Measurements from ENCODE around the gene ATG4B. TPM values are rescaled to one million over a fixed set of nuclear protein-coding genes. Genes with fewer than 3 reads are reported as not detected.
"Not testable (repeated sequence)": the region's sequence is repeated elsewhere in the genome, so short reads cannot be mapped to it uniquely, and the experiment has no call there.

The ATG4B gene
- total RNA-seq, 1 experiment from 2014 or later = 111 TPM

DNA sequence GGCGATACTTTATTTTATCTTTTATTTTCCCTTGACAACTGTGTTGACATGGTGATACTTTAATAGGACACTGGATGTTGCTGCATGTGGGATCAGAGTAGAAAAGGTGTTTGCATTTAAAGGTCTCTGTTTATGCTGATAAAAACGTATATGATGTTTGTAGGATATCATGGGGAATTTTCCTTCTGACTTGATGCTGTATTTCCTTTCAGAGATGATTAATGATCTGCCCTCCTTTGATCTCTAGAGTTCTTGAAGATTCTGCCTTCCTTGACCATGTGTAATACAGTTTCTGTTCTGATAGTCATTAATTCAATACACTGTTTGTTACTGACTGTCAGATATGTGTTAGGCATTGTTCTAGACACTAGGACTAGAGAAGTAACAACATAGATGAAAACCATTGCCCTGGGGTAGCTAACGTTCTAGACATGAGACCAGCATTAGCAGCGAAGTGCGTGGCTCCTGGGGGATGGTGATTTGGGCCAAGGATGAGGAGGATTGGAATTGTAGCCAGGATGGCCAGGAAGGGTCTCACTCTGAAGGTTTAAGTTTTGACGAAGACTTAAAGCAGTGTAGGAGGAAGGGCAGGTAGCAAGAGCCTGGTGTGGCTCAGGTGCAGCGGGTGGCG lies 2.8 kb downstream of the ATG4B start:
- DNase-seq (ENCODE audit: low spot score) = no peak

GRCh38 chr2:241641631-241642030 lies 4.1 kb downstream of the ATG4B start:
- no peak for DNase-seq (ENCODE audit: low spot score)

DNA sequence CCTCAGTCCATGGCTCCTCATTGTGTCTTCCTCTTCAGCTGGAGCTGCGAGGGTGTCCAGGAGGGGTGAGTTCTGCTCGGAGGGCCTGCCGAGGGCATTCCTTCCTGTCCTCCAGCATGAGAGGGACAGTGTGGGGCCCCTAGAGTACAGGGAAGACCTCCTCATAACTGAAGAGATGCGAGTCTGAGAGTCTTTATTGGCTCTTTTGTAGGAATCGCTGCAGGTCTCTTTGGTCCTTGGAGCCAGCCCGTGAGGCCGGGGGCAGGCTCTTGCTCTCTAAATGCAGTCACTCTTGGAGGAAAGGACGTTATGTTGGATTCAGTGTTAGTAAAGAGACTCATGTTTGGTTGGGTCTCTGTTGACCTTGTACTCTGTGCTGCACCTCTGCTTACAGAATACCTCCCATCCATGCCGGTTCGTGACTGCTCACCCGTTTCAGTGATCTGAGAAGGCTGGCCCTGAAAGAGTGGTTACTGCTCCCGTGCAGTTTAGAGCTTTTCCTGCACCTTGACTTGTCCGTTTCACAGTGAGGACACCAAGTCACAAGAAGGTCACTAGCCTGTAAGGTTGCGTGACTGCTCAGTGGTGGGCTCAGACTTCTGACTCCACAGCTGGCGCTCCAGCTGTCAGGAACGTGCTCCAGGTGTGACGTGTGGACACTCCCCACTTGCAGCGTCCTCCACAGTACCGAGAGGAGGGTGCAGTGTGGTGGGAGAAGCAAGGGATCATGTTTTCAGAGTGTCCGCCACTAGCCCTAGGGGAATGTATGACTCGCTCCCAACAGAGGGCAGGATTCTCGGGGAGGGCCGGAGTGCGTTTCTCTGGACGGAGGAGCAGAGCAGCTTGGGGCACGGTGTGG lies 7.8 kb downstream of the ATG4B start:
- no peak for DNase-seq (ENCODE audit: low spot score)

- DNase-seq (ENCODE audit: low spot score) = no peak
These were observed 8.6 kb downstream of the ATG4B start for GRCh38 chr2:241645915-241646645.

GRCh38 chr2:241648453-241648852 lies 11.0 kb downstream of the ATG4B start:
- no peak for DNase-seq (ENCODE audit: low spot score)

- no peak for DNase-seq (ENCODE audit: low spot score)
These were observed 11.9 kb downstream of the ATG4B start for GRCh38 chr2:241649404-241649803.

- DNase-seq (ENCODE audit: low spot score) = no peak
These were observed 12.4 kb downstream of the ATG4B start for GRCh38 chr2:241649927-241650326.

DNA sequence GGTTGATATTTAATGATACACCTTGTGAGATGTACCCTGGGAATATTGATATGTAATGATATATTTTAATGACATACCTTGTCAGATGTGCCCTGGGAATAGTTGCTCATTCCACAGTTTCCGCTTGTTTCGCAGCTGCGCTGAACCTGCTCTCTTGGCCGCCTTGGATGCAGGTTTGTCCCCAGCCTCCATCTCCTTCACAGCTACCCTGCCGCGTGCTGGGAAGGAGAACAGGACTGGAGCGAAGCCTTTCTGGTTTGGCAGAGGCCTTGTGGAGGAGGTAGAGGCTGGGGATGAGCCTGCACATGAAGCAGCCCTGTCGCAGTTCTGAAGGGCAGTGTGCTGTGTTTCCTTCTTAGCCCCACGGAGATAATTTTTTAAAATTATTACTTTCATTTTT lies 14.6 kb downstream of the ATG4B start:
- no peak for DNase-seq (ENCODE audit: low spot score)

DNA sequence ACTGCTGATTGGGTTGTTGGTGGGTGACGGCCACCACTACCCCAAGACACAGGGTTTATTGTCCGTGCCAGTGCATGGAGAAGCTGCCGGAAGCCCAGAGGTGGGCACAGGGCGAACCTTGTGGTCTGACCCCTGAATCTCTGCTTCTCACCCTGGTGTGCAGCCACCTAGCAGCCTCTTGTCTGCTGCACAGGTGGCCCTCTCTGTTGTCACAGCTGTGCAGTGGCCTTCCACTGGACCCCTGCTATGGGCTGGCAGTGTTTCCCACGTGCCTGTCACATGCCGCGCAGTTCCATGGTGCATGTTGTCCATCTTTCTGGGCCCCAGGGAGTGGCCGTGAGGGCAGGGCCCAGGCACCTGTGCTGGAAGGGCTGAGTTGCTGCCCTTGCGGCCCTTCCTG lies 15.2 kb downstream of the ATG4B start:
- DNase-seq (ENCODE audit: low spot score) = no peak

DNA sequence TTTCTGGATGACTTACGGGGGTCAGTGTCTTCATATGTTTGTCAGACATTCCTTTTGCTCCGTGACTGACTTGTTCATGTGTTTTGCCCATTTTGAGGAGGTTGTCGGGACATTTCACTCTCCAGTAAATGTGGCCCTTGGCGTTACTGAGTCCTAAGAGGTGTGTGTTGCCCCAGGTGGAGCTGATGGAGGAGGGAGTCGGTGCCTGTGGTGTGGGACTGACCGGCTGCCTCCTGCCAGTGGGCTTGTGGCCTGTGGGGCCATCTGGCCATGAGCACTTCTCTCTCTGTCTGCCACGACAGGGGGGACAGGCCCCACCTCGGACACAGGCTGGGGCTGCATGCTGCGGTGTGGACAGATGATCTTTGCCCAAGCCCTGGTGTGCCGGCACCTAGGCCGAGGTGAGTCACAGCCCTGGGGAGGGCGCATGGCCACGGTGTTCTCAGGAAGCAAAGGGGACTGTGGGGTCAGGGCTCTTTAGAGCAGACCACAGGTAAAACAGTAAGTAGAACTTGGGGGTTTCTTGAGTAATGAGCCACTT lies 15.8 kb downstream of the ATG4B start:
- DNase-seq (ENCODE audit: low spot score) = no peak

DNA sequence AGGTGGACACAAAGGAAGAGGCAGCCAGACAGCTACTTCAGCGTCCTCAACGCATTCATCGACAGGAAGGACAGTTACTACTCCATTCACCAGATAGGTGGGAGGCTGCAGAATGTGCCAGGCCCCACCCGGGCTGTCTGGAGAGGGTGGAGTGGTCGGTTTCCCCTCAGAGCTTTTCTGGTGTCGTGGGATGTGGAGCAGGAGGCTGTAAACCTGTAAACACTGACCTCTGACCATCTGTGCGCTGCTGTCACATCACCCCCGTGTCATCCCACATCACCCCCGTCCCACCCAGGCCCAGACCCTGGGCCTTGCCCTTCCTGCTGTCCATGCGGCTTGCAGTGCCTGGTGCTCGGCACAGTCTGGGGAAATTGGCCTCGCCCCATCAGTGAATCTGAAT lies 17.1 kb downstream of the ATG4B start:
- DNase-seq (ENCODE audit: low spot score) = no peak

GRCh38 chr2:241655516-241656189 lies 18.2 kb downstream of the ATG4B start:
- DNase-seq (ENCODE audit: low spot score) = no peak

DNA sequence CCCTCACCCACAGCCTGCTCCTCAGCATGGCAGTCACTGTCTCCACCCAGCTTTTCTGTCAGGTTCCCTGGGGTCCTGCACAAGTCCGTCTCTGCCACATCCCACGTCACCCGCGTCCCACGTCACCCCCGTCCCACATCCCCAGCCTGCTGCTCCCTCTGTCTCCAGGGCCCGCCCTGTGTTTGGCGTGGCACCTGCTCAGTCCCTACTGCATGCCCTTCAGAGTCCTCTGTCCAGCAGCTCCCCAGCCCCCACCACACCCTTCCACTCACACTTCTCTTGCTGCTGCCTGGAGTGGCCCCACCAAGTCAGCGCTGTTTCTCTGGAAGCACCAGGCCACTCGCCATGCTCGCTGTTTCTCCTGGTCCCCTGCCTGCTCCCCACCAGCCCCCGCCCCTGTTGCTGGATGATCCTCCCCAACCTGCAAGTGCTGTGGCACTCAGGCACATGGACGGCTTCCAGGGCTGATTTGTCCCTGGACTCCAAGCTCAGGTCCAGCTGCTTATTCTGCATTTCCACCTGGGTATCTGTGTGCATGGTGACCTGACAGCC lies 18.8 kb downstream of the ATG4B start:
- DNase-seq (ENCODE audit: low spot score) = no peak

GRCh38 chr2:241657786-241658254 lies 20.3 kb downstream of the ATG4B start:
- no peak for DNase-seq (ENCODE audit: low spot score)

DNA sequence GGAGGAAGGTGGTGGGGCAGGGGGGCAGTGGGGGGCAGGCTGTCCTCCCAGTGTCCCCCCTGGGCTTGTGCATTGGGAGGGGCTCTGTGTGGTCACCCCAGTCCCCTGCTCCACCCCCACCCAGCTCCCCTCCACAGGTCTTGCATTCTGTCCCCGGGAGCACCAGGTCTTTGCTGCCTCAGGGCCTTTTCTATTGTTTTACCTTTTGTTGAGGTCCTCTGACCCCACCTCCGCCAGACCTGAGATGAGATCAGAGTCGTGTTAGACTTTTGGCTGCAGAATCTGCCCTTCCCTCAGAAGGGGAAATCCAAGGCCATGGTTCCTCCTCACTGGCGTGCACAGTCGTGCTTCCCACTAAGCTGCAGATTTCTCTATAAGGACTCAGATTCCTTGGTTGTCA lies 20.8 kb downstream of the ATG4B start:
- DNase-seq (ENCODE audit: low spot score) = no peak

- DNase-seq (ENCODE audit: low spot score) = peak; percentile 53
These were observed 21.8 kb downstream of the ATG4B start for GRCh38 chr2:241659150-241659739.

- no peak for DNase-seq (ENCODE audit: low spot score)
These were observed 23.2 kb downstream of the ATG4B start for GRCh38 chr2:241660593-241661213.

GRCh38 chr2:241662731-241663130 lies 25.2 kb downstream of the ATG4B start:
- not testable (repeated sequence) for DNase-seq (ENCODE audit: low spot score)

DNA sequence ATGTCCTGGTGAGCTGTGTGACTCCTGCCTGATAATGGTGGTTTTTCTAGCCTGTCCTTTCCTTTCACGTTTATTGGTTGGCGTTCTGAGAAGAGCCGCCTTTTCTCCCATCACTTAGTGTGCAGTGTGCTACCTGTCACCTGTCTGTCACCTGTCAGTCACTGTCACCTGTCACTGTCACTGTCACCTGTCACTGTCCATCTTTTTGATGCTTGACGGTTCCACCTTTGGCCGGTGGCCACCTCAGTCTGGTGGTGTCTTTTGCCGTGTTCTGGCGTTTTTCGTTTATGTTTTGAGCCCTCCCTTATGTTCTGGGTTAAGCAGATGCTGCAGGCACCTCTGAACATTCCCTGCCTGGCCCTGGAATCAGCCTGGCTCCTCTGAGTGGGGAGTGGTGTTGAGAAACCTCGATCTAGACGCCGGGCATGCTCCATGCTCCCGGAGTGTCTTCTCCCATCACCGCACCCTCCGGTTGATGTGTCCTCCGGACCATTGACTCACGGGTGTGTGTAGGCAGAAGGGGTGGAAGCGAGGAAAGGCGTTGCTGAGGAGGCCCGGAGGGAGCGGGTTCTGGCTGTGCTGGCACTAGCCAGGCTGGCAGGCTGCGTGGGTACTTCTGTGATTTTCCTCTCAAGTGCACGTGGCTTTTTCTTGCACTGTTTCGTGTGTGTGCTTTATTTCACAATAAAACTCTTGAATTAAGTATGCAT lies 28.4 kb downstream of the ATG4B start:
- DNase-seq (ENCODE audit: low spot score) = no peak

Data from A172 (cell line).